Esophagus squamous epithelium (tissue), 5 donors: ENCODE results near the gene VPS37B. TPM values are rescaled to one million over a fixed set of nuclear protein-coding genes. Genes with fewer than 3 reads are reported as not detected.

Experiments
- DNase-seq: peaks from one replicate; lab custom pipeline; 2025; lab: John Stamatoyannopoulos, UW
- H3K27ac ChIP-seq, 4 donors: fragments of 200-600 bp; sonication (generic); one replicate each; pipeline ENCODE4 v1.5.1; 2016 to 2019; ENCODE audit warnings: mild to moderate bottlenecking in 1 of 4
- H3K27me3 ChIP-seq, 4 donors: fragments of 200-600 bp; sonication (generic); 1 replicate in 3 of 4; 2 replicates in 1 of 4; pipeline versions ENCODE4 v1.5.1 to v1.6.0; 2017 to 2021; ENCODE audit warnings: antibody characterized with exemption in 1 of 4
- H3K36me3 ChIP-seq, 3 donors: fragments of 200-600 bp; sonication (generic); one replicate each; pipeline ENCODE4 v1.5.1; 2016 to 2019
- H3K4me1 ChIP-seq, 3 donors: fragments of 200-600 bp; sonication (generic); one replicate each; pipeline ENCODE4 v1.5.1; 2017 to 2019
- H3K4me3 ChIP-seq, 4 donors: fragments of 200-600 bp; sonication (generic); 1 replicate in 3 of 4; 2 replicates in 1 of 4; pipeline ENCODE4 v1.5.1; 2016 to 2019; ENCODE audit warnings: mild to moderate bottlenecking in 2 of 4, moderate library complexity in 1 of 4
- H3K9me3 ChIP-seq, 3 donors: fragments of 200-600 bp; sonication (generic); one replicate each; pipeline ENCODE4 v1.5.1; 2016 to 2019
- CTCF ChIP-seq, 6 experiments: fragments of 450-650 bp in 4 of 6; fragments of 200-600 bp in 2 of 6; sonication (generic) in 2 of 6; IDR thresholded peaks; one replicate each; pipeline ENCODE4 v1.5.1; 2016 to 2019; ENCODE audit warnings: antibody characterized with exemption in 6 of 6, mild to moderate bottlenecking in 4 of 6, moderate library complexity in 4 of 6
- POLR2A ChIP-seq, 4 donors: fragments of 450-650 bp; IDR thresholded peaks; one replicate each; pipeline ENCODE4 v1.6.1; 2017; ENCODE audit warnings: antibody characterized with exemption in 4 of 4, mild to moderate bottlenecking in 4 of 4, moderate library complexity in 3 of 4
- WGBS, 2 donors: methylation state at CpG; one replicate each; pipeline ENCODE4 v1.1.5; 2018; 5-methylcytosine and 5-hydroxymethylcytosine counted together
- intact Hi-C: fragments of 100-400 bp; cut with DNase I; formaldehyde crosslinking; loops from one replicate; pipeline ENCODE4 v1.15.0; 2022
- total RNA-seq, 4 donors: library from RNA; depleted of rRNA; stranded (reverse); fragments of >200 nt; gene quantifications; one replicate each; pipeline ENCODE4 v1.1.0, GENCODE V29; 2016
- donor health status: DM: yes; HTN: yes; CAD: no.

Gene VPS37B
- total RNA-seq, 4 donors from 2014 or later = 41.1 to 85.7 (median 69.5) TPM

DNA sequence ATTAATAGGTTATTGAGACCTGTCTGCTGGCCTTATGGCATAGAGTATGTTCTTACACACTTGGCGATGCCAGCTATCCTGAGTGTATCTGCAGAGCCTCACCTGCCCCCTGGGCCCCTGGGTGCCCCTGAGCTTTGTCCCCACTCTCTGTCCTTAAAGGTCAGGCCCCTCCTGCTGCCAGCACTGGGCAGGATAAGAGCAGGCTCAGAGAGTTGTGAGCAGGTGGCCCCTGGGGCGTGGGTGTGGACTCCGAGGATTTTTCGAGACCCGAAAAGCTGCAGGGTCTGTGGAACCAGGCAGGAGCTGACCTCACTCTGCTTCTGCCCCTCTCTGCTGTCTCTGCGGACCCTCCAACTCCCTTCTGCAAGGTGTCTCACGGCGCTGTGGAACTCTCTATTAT lies 52.5 kb downstream of the VPS37B start:
- no peak for DNase-seq
- Histone ChIP-seq H3K36me3 (peaks cover 0 to 6% (median 0%) of the 10 kb centered on the region in 3 donors), H3K4me1 (peaks cover 15 to 62% (median 27%) of the 10 kb centered on the region in 3 donors), H3K27ac (peak overlapping the region in 1 of 4 donors; percentile 87), H3K9me3 (no peaks in the 10 kb centered on the region), H3K4me3 (no peak overlapping the region), H3K27me3 (no peaks in the 10 kb centered on the region)
- TF ChIP-seq POLR2A (IDR thresholded peaks at IDR 0.05) (no peak), CTCF (IDR thresholded peaks at IDR 0.05) (no peak)
- WGBS, 2 donors = 90 to 91% methylated on average over 3 to 8 of the region's 8 CpGs
- intact Hi-C loops = no loop called here

- DNase-seq = no peak
- Histone ChIP-seq H3K27me3 (no peaks in the 10 kb centered on the region), H3K4me3 (no peak overlapping the region), H3K9me3 (no peaks in the 10 kb centered on the region), H3K4me1 (peaks cover 15 to 69% (median 31%) of the 10 kb centered on the region in 3 donors), H3K36me3 (no peaks in the 10 kb centered on the region), H3K27ac (peak overlapping the region in 2 of 4 donors; percentile 9 to 87)
- 74 to 85% methylated on average over 5 to 15 of the region's 22 CpGs for WGBS, 2 donors
- TF ChIP-seq CTCF (IDR thresholded peaks at IDR 0.05) (no peak), POLR2A (IDR thresholded peaks at IDR 0.05) (no peak)
- intact Hi-C loops = no loop called here
Observed at GRCh38 chr12:122842505-122843405, 53.2 kb downstream of the VPS37B start.

DNA sequence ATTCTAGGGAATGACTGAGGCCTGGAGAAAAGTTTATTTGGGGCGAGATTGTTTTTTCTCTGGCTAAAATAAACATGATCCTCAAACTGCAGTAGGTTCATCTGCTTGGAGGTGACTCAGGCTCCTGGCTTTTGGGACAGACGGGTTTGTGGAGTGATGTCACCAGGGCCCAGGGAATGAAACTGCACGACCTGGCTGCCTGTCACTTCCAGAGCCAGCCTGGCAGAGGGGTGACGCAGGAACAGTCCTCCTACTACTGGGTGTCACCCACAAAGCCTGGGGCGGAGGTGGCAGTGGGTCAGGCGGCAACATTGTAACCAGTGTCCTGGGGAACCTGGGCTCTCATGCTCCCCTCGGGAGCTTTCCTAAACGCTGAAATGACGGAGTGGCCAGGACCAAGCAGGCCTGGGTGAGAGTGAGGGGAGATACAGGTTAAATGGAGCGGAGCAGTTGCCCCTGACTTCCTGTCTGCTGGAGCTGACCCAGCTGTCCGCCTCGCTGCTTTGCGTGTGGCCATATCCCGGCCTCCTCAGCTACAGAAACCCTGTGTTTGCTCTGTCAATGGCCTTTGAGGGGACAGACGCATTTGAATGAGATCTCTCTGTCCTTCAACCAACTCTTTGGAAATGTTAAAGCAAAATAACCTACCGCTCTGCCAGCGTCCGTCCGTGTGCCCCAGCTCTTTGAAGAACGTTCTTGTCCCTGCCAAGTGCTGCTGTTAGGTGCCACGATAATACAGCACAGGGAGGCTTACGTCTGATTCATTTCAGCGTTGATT lies 54.2 kb downstream of the VPS37B start:
- Histone ChIP-seq H3K27me3 (no peaks in the 10 kb centered on the region), H3K9me3 (no peaks in the 10 kb centered on the region), H3K27ac (peak overlapping the region; percentile 58 to 87 (median 72)), H3K4me3 (no peak overlapping the region), H3K4me1 (peaks cover 15 to 79% (median 42%) of the 10 kb centered on the region in 3 donors), H3K36me3 (no peaks in the 10 kb centered on the region)
- TF ChIP-seq POLR2A (IDR thresholded peaks at IDR 0.05) (no peak), CTCF (IDR thresholded peaks at IDR 0.05) (no peak)
- WGBS, 2 donors = 75 to 77% methylated on average over 11 to 20 of the region's 23 CpGs
- DNase-seq = no peak
- intact Hi-C loops = no loop called here

GRCh38 chr12:122840580-122841513 lies 55.1 kb downstream of the VPS37B start:
- DNase-seq = no peak
- Histone ChIP-seq H3K36me3 (no peaks in the 10 kb centered on the region), H3K9me3 (no peaks in the 10 kb centered on the region), H3K4me1 (peaks cover 15 to 83% (median 42%) of the 10 kb centered on the region in 3 donors), H3K4me3 (no peak overlapping the region), H3K27me3 (no peaks in the 10 kb centered on the region), H3K27ac (peak overlapping the region; percentile 58 to 87 (median 72))
- 60 to 75% methylated on average over 6 to 12 of the region's 26 CpGs for WGBS, 2 donors
- TF ChIP-seq CTCF (IDR thresholded peaks at IDR 0.05) = no peak
- no peak for TF ChIP-seq POLR2A (IDR thresholded peaks at IDR 0.05)
- intact Hi-C loops = no loop called here
